GM12878 (cell line): Measurements from ENCODE around the gene FOXL1. TPM values are rescaled to one million over a fixed set of nuclear protein-coding genes. Genes with fewer than 3 reads are reported as not detected.

ENCODE experiments used
- ATAC-seq: fragments of 200-7000 bp; cut with Tn5 transposase; 3 replicates; pipeline ENCODE4 v1.9.1; 2020; ENCODE audit warnings: mild to moderate bottlenecking, moderate library complexity
- BruUV-seq: library from RNA; stranded (reverse); fragments of 400-500 nt; replicated peaks from 2 replicates; lab custom pipeline; 2021; lab: Mats Ljungman, UMichigan
- CTCF ChIA-PET: fragments of 300-600 bp; sonication (Branson Sonifier 250); formaldehyde crosslinking; extraction: SDS; loops from one replicate; lab custom pipeline; 2021; ENCODE audit warnings: inconsistent platforms; lab: Yijun Ruan, JAX
- POLR2A ChIA-PET: fragments of 350-600 bp; formaldehyde crosslinking; extraction: SDS; loops from one replicate; lab custom pipeline; 2021; ENCODE audit warnings: inconsistent platforms; lab: Charles Lee
- RAD21 ChIA-PET: fragments of 300-600 bp; sonication (Branson Sonifier 250); formaldehyde crosslinking; loops from one replicate; lab custom pipeline; 2023; ENCODE audit warnings: antibody characterized with exemption; ENCODE audit not compliant: unreplicated experiment; lab: Charles Lee
- SMC1A ChIA-PET: fragments of 300-600 bp; sonication (Branson Sonifier 250); formaldehyde crosslinking; loops from one replicate; lab custom pipeline; 2023; ENCODE audit not compliant: unreplicated experiment, uncharacterized antibody; lab: Charles Lee
- DNase-seq: peaks from one replicate; pipeline ENCODE4 v3.0.0-alpha.2; 2011; ENCODE audit warnings: low read depth, low spot score
- FAIRE-seq: peaks from 3 replicates; lab custom pipeline; 2011; peaks lifted over from hg19 to GRCh38; lab: Jason Lieb, UNC
- H2AFZ ChIP-seq: 2 replicates; pipeline ENCODE4 v1.6.0; 2011; ENCODE audit warnings: low read depth, low read length, control low read depth; ENCODE audit not compliant: control insufficient read depth
- H3K27ac ChIP-seq: 2 replicates; pipeline ENCODE4 v1.5.1; 2011; ENCODE audit warnings: control low read depth; ENCODE audit not compliant: control insufficient read depth, insufficient read depth
- H3K27me3 ChIP-seq, 2 experiments: replicated peaks in 1 of 2; 2 replicates each; pipeline versions ENCODE4 v1.6.0 to v1.6.1; 2011; ENCODE audit warnings: low read length in 1 of 2; ENCODE audit not compliant: control insufficient read depth in 2 of 2, insufficient read depth in 2 of 2
- H3K36me3 ChIP-seq, 2 experiments: 2 replicates each; pipeline ENCODE4 v1.5.1; 2011; ENCODE audit warnings: low read length in 1 of 2; ENCODE audit not compliant: control insufficient read depth in 2 of 2, insufficient read depth in 2 of 2
- H3K4me1 ChIP-seq: 2 replicates; pipeline ENCODE4 v1.6.1; 2011; ENCODE audit warnings: mild to moderate bottlenecking, low read length, moderate library complexity, mixed read lengths; ENCODE audit not compliant: control insufficient read depth, insufficient read depth
- H3K4me2 ChIP-seq: 2 replicates; pipeline ENCODE4 v1.6.0; 2011; ENCODE audit warnings: control low read depth; ENCODE audit not compliant: control insufficient read depth, insufficient read depth
- H3K4me3 ChIP-seq: fragments of 200-600 bp; sonication (generic); 2 replicates; pipeline ENCODE4 v1.5.1; 2016
- H3K79me2 ChIP-seq: 2 replicates; pipeline ENCODE4 v1.6.0; 2011; ENCODE audit warnings: low read length; ENCODE audit not compliant: control insufficient read depth, insufficient read depth
- H3K9ac ChIP-seq: 2 replicates; pipeline ENCODE4 v1.8.0; 2011; ENCODE audit warnings: low read length, control low read depth, mixed read lengths; ENCODE audit not compliant: control insufficient read depth, insufficient read depth
- H3K9me3 ChIP-seq: replicated peaks from 3 replicates; pipeline ENCODE4 v1.5.1; 2011; ENCODE audit warnings: mild to moderate bottlenecking, low read length; ENCODE audit not compliant: control insufficient read depth, insufficient read depth
- H4K20me1 ChIP-seq: 2 replicates; pipeline ENCODE4 v1.6.0; 2011; ENCODE audit not compliant: control insufficient read depth, insufficient read depth
- ATF7 ChIP-seq: fragments of 450-650 bp; IDR thresholded peaks from 2 replicates; pipeline ENCODE4 v1.6.1; 2016; ENCODE audit warnings: low read depth, mild to moderate bottlenecking
- CUX1 ChIP-seq: IDR thresholded peaks from 2 replicates; pipeline ENCODE4 v1.6.1; 2012; ENCODE audit warnings: improper control_type of control experiment, low read depth, low read length; ENCODE audit not compliant: insufficient replicate concordance
- FOS ChIP-seq: IDR thresholded peaks from 3 replicates; pipeline ENCODE4 v1.6.1; 2011; ENCODE audit warnings: borderline replicate concordance; ENCODE audit not compliant: insufficient read length; ENCODE audit errors: extremely low read depth
- JUND ChIP-seq: IDR thresholded peaks from 2 replicates; pipeline ENCODE4 v1.6.1; 2012; ENCODE audit warnings: low read depth, mild to moderate bottlenecking, low read length, improper control_type of control experiment, moderate library complexity
- KAT2A ChIP-seq: conservative IDR thresholded peaks from 2 replicates; pipeline ENCODE4 v1.6.1; 2011; ENCODE audit warnings: low read depth, low read length; ENCODE audit not compliant: control insufficient read depth
- MEF2A ChIP-seq: IDR thresholded peaks from 2 replicates; pipeline ENCODE4 v1.6.1; 2011; ENCODE audit warnings: low read depth, mild to moderate bottlenecking, low read length, moderate library complexity; ENCODE audit not compliant: insufficient read depth
- MTA3 ChIP-seq: IDR thresholded peaks from 2 replicates; pipeline ENCODE4 v1.6.1; 2012; ENCODE audit warnings: low read length, inconsistent platforms, borderline replicate concordance
- NBN ChIP-seq: fragments of 450-650 bp; IDR thresholded peaks from 2 replicates; pipeline ENCODE4 v1.6.1; 2016
- NKRF ChIP-seq: fragments of 450-650 bp; conservative IDR thresholded peaks from 2 replicates; pipeline ENCODE4 v1.6.1; 2017; ENCODE audit warnings: mild to moderate bottlenecking, moderate library complexity
- RCOR1 ChIP-seq: conservative IDR thresholded peaks from 2 replicates; pipeline ENCODE4 v1.6.1; 2012; ENCODE audit warnings: low read depth, low read length, improper control_type of control experiment
- SP1 ChIP-seq: IDR thresholded peaks from one replicate; pipeline ENCODE4 v1.6.1; 2011; ENCODE audit warnings: low read depth, low read length
- SPI1 ChIP-seq: IDR thresholded peaks from 2 replicates; pipeline ENCODE4 v1.6.1; 2011; ENCODE audit warnings: low read depth, mild to moderate bottlenecking, low read length, moderate library complexity, borderline replicate concordance; ENCODE audit not compliant: insufficient read depth
- ZNF217 ChIP-seq: fragments of 450-650 bp; IDR thresholded peaks from 2 replicates; pipeline ENCODE4 v1.6.1; 2017; ENCODE audit warnings: antibody characterized with exemption, mild to moderate bottlenecking
- ZNF274 ChIP-seq: IDR thresholded peaks from one replicate; pipeline ENCODE4 v1.8.0; 2011; ENCODE audit not compliant: insufficient read length, insufficient read depth
- WGBS: methylation state at CpG from one replicate; pipeline ENCODE4 v1.1.6; 2016; ENCODE audit warnings: low lambda C conversion rate; ENCODE audit not compliant: insufficient replicate concordance, insufficient coverage; ENCODE audit errors: missing lambda C conversion rate; 5-methylcytosine and 5-hydroxymethylcytosine counted together
- in situ Hi-C: fragments of 300-500 bp; cut with MboI; formaldehyde crosslinking; loops from 9 replicates; pipeline ENCODE4 v1.14.3; 2018; ENCODE audit warnings: mixed read lengths
- intact Hi-C: fragments of 100-400 bp; cut with micrococcal nuclease; formaldehyde crosslinking; loops from one replicate; pipeline ENCODE4 v1.14.2; 2022; ENCODE audit not compliant: unreplicated experiment
- polyA plus RNA-seq, 11 experiments: library from polyadenylated mRNA; depleted of rRNA in 4 of 11; unstranded in 6 of 11; stranded (reverse) in 5 of 11; fragments of >200 nt; fragmentation: Nextera tagmentation in 4 of 11; fragmentation: Illumina TruSeq in 1 of 11; extraction: Ambion mirVana in 4 of 11; extraction: Trizol in 1 of 11; gene quantifications; 1 replicate in 1 of 11; 2 replicates in 10 of 11; pipeline versions ENCODE4 v1.2.1 to v1.2.3, GENCODE V29; 2011 to 2016; ENCODE audit warnings: inconsistent platforms in 2 of 11, missing spikeins in 2 of 11, low read depth in 1 of 11
- total RNA-seq, 4 experiments: library from RNA; depleted of rRNA in 3 of 4; stranded (reverse); fragments of >200 nt in 3 of 4; fragmentation: Illumina TruSeq in 1 of 4; extraction: Trizol in 1 of 4; gene quantifications; 2 replicates each; pipeline versions ENCODE4 v1.2.1 to v1.2.3, GENCODE V29; 2013 to 2021

FOXL1 gene
- total and polyA plus RNA-seq, 10 of the 15 experiments (the other 5 are each of a cell fraction or from before 2014, with no cell fraction given), result 0.05 TPM; not detected in 9

GRCh38 chr16:86574646-86575045 is 3.7 kb upstream of the FOXL1 start (continued):
- TF ChIP-seq CUX1 (no peak), ZNF274 (no peak), RCOR1 (no peak), NBN (no peak), FOS (no peak), JUND (no peak)

GRCh38 chr16:86575095-86575685 is 3.2 kb upstream of the FOXL1 start:
- intact Hi-C loops, result no loop called here
- BruUV-seq, result no TSS peak
- Histone ChIP-seq H3K9me3 (no peaks in the 10 kb centered on the region), H4K20me1 (no peaks in the 10 kb centered on the region), H3K36me3 (no peaks in the 10 kb centered on the region), H3K4me3 (no peak overlapping the region), H3K4me1 (no peaks in the 10 kb centered on the region), H2AFZ (no peak overlapping the region), H3K27me3 (peaks cover 2 to 6% of the 10 kb centered on the region in 2 experiments; a peak in 2 of 4 replicates), H3K27ac (no peak overlapping the region), H3K9ac (no peak overlapping the region), H3K79me2 (no peaks in the 10 kb centered on the region), H3K4me2 (no peak overlapping the region)
- 65% methylated on average over 17 of the region's 17 CpGs for WGBS
- DNase-seq, result no peak
- RAD21 ChIA-PET, result interaction anchor here (1.8 kb wide), 1 partner anchor 11 kb away, joined by 7 read pairs; no protein-coding TSS in a partner anchor
- CTCF ChIA-PET, result interaction anchor here (1.6 to 1.8 kb wide), 2 partner anchors 11 to 299 kb away, joined by 4 to 5 read pairs; no protein-coding TSS in a partner anchor
- SMC1A ChIA-PET, result no interaction called here
- POLR2A ChIA-PET, result no interaction called here
- FAIRE-seq, result no peak
- in situ Hi-C loops, result no loop called here
- ATAC-seq, result no peak
- TF ChIP-seq MEF2A (no peak), KAT2A (no peak), NKRF (no peak), ZNF217 (no peak), SPI1 (no peak), ATF7 (no peak), SP1 (no peak), MTA3 (no peak)
